Spleen (tissue), 11 donors: ENCODE results near the gene MST1. TPM values are rescaled to one million over a fixed set of nuclear protein-coding genes. Genes with fewer than 3 reads are reported as not detected.

ENCODE experiments used
- DNase-seq: peaks from one replicate; pipeline ENCODE4 v3.0.0-alpha.2; 2020
- H3K27ac ChIP-seq, 8 donors: fragments of 200-600 bp; sonication (generic) in 7 of 8; 1 replicate in 4 of 8; 2 replicates in 4 of 8; pipeline versions ENCODE4 v1.5.0 to v1.8.0; 2016 to 2021; ENCODE audit warnings: inconsistent platforms in 4 of 8, mild to moderate bottlenecking in 4 of 8, moderate library complexity in 1 of 8
- H3K27me3 ChIP-seq, 7 donors: fragments of 200-600 bp; sonication (generic) in 6 of 7; replicated peaks in 1 of 7; 1 replicate in 4 of 7; 2 replicates in 3 of 7; pipeline versions ENCODE4 v1.5.0 to v1.8.0; 2016 to 2021; ENCODE audit warnings: inconsistent platforms in 3 of 7, mild to moderate bottlenecking in 1 of 7
- H3K36me3 ChIP-seq, 6 donors: fragments of 200-600 bp; sonication (generic) in 5 of 6; 1 replicate in 4 of 6; 2 replicates in 2 of 6; pipeline versions ENCODE4 v1.5.0 to v1.8.0; 2016 to 2021; ENCODE audit warnings: inconsistent platforms in 2 of 6
- H3K4me1 ChIP-seq, 6 donors: fragments of 200-600 bp; sonication (generic) in 5 of 6; 1 replicate in 3 of 6; 2 replicates in 3 of 6; pipeline versions ENCODE4 v1.5.0 to v1.8.0; 2016 to 2021; ENCODE audit warnings: inconsistent platforms in 3 of 6
- H3K4me3 ChIP-seq, 8 donors: fragments of 200-600 bp; sonication (generic) in 7 of 8; 1 replicate in 4 of 8; 2 replicates in 4 of 8; pipeline versions ENCODE4 v1.5.0 to v1.8.0; 2016 to 2021; ENCODE audit warnings: inconsistent platforms in 4 of 8, mild to moderate bottlenecking in 4 of 8, moderate library complexity in 2 of 8
- H3K9me3 ChIP-seq, 8 donors: fragments of 200-600 bp; sonication (generic) in 7 of 8; 1 replicate in 4 of 8; 2 replicates in 4 of 8; pipeline versions ENCODE4 v1.5.0 to v1.8.0; 2016 to 2021; ENCODE audit warnings: inconsistent platforms in 4 of 8
- POLR2A ChIP-seq, 3 donors: fragments of 450-650 bp; IDR thresholded peaks; one replicate each; pipeline ENCODE4 v1.5.1; 2017; ENCODE audit warnings: antibody characterized with exemption in 3 of 3, mild to moderate bottlenecking in 1 of 3
- POLR2AphosphoS5 ChIP-seq, 3 donors: sonication (generic); formaldehyde crosslinking; IDR thresholded peaks; one replicate each; pipeline ENCODE4 v1.5.1; 2017; ENCODE audit warnings: antibody characterized with exemption in 3 of 3
- WGBS, 5 donors: extraction: QIAGEN DNeasy Blood & Tissue Kit in 3 of 5; methylation state at CpG; one replicate each; pipeline versions ENCODE4 v1.1.5 to v1.1.7; 2013 to 2018; 5-methylcytosine and 5-hydroxymethylcytosine counted together
- intact Hi-C: fragments of 100-400 bp; cut with DNase I; formaldehyde crosslinking; loops from one replicate; pipeline ENCODE4 v1.15.0; 2023; ENCODE audit warnings: low total_unique reads
- polyA plus RNA-seq, 3 donors: library from polyadenylated mRNA; stranded (reverse); fragments of 200-250 nt; gene quantifications; one replicate each; pipeline ENCODE4 v1.2.1, GENCODE V29; 2013
- total RNA-seq, 7 donors: library from RNA; depleted of rRNA in 3 of 7; stranded (reverse); fragments of >200 nt in 3 of 7; fragmentation: NEBNext Ultra II Directional in 4 of 7; extraction: Animal tissue kit (Norgen Biotek cat#: 25700) in 4 of 7; gene quantifications; one replicate each; pipeline versions ENCODE4 v1.1.0 to v1.2.1, GENCODE V29; 2016 to 2021
- TF ChIP-seq, protein P1 (sequence below), 11 experiments: fragments of 200-600 bp in 7 of 11; fragments of 450-650 bp in 4 of 11; sonication (generic) in 4 of 11; IDR thresholded peaks in 8 of 11; conservative IDR thresholded peaks in 3 of 11; 1 replicate in 7 of 11; 2 replicates in 4 of 11; pipeline versions ENCODE4 v1.4.0 to v1.8.0; 2016 to 2021; ENCODE audit warnings: antibody characterized with exemption in 11 of 11, inconsistent platforms in 4 of 11, mild to moderate bottlenecking in 1 of 11
- donor health status: healthy with polysubstance abuse.
- donor health status: DM: no; HTN: no; CAD: no; lungs with moderate emphysema.
- donor health status: DM: no; HTN: no; CAD: no.
- donor health status: Bipolar disorder and iron deficiency.
- donor health status: healthy.
- donor health status: DM: no; HTN: no; CAD: no.
- donor health status: DM: yes; HTN: yes; CAD: no.

MST1 gene
- total and polyA plus RNA-seq, 10 donors, result 17.0 to 65.8 (median 23.6) TPM

DNA sequence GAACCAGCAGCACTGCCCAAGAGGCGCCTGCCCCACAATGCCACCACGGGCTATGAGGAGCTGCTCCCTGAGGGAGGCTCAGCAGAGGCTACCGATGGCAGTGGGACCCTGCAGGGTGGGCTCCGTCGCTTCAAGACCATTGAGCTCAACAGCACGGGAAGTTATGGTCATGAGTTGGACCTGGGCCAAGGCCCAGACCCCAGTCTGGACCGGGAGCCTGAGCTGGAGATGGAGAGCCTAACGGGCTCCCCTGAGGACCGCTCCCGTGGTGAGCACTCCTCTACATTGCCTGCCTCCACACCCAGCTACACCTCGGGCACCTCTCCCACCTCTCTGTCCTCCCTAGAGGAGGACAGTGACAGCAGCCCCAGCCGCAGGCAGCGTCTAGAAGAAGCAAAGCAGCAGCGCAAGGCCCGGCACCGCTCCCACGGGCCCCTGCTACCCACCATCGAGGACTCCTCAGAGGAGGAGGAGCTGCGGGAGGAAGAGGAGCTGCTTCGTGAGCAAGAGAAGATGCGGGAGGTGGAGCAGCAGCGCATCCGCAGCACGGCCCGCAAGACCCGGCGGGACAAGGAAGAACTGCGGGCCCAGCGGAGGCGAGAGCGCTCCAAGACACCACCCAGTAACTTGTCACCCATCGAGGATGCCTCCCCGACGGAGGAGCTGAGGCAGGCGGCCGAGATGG lies 36.9 kb downstream of the MST1 start:
- 88 to 92% (median 91%) methylated on average over 32 to 36 of the region's 36 CpGs for WGBS, 5 donors
- Histone ChIP-seq H3K4me1 (no peaks in the 10 kb centered on the region), H3K4me3 (no peak overlapping the region), H3K36me3 (no peaks in the 10 kb centered on the region), H3K27me3 (peaks cover 0 to 10% (median 0%) of the 10 kb centered on the region in 7 donors), H3K9me3 (no peaks in the 10 kb centered on the region), H3K27ac (no peak overlapping the region)
- TF ChIP-seq, protein P1, sequence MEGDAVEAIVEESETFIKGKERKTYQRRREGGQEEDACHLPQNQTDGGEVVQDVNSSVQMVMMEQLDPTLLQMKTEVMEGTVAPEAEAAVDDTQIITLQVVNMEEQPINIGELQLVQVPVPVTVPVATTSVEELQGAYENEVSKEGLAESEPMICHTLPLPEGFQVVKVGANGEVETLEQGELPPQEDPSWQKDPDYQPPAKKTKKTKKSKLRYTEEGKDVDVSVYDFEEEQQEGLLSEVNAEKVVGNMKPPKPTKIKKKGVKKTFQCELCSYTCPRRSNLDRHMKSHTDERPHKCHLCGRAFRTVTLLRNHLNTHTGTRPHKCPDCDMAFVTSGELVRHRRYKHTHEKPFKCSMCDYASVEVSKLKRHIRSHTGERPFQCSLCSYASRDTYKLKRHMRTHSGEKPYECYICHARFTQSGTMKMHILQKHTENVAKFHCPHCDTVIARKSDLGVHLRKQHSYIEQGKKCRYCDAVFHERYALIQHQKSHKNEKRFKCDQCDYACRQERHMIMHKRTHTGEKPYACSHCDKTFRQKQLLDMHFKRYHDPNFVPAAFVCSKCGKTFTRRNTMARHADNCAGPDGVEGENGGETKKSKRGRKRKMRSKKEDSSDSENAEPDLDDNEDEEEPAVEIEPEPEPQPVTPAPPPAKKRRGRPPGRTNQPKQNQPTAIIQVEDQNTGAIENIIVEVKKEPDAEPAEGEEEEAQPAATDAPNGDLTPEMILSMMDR (IDR thresholded peaks at IDR 0.05 in 8 of 11, conservative IDR thresholded peaks at IDR 0.05 in 3 of 11), result no peak
- no peak for TF ChIP-seq POLR2A (IDR thresholded peaks at IDR 0.05)
- TF ChIP-seq POLR2AphosphoS5 (IDR thresholded peaks at IDR 0.05), result no peak
- intact Hi-C loops, result no loop called here
- DNase-seq, result no peak

DNA sequence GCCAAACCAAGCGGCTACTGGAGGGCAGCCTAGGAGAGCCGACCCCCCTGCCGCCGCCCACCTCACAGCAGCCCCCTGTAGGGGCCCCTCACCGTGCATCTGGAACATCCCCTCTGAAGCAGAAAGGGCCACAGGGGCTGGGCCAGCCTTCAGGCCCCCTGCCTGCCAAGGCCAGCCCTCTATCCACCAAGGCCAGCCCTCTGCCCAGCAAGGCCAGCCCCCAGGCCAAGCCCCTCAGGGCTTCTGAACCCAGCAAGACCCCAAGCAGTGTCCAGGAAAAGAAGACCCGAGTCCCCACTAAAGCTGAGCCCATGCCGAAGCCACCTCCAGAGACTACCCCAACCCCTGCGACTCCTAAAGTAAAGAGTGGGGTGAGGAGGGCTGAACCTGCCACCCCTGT lies 38.6 kb downstream of the MST1 start:
- intact Hi-C loops, result no loop called here
- Histone ChIP-seq H3K4me3 (no peak overlapping the region), H3K4me1 (no peaks in the 10 kb centered on the region), H3K27me3 (no peaks in the 10 kb centered on the region), H3K9me3 (no peaks in the 10 kb centered on the region), H3K27ac (no peak overlapping the region), H3K36me3 (no peaks in the 10 kb centered on the region)
- DNase-seq, result no peak
- TF ChIP-seq, protein P1 (IDR thresholded peaks at IDR 0.05 in 8 of 11, conservative IDR thresholded peaks at IDR 0.05 in 3 of 11), result no peak
- TF ChIP-seq POLR2A (IDR thresholded peaks at IDR 0.05), result no peak
- no peak for TF ChIP-seq POLR2AphosphoS5 (IDR thresholded peaks at IDR 0.05)
- WGBS, 5 donors, result 73 to 89% (median 76%) methylated on average over 5 to 8 of the region's 8 CpGs

DNA sequence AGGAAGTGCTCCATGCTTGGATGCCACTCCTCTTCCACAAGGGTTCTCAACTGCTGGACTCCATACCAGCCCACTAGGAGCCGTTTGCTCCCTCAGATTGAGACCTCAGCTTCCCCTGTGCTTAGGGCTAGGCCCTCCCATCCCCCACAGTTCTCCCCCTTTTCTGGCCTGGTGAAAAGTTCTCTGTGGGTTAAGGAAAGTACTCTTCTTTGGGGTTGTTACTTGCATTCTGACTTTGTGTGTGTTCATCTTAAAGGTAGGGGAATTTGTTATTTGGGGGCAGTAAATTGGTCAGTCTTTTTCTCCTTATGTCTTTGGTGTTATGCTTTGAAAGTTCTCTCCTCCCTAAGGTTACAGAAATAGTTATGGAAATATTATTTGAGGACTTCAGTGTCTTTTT lies 39.1 kb downstream of the MST1 start:
- intact Hi-C loops, result no loop called here
- 57 to 64% (median 63%) methylated on average over 1 of the region's 1 CpG for WGBS, 5 donors

DNA sequence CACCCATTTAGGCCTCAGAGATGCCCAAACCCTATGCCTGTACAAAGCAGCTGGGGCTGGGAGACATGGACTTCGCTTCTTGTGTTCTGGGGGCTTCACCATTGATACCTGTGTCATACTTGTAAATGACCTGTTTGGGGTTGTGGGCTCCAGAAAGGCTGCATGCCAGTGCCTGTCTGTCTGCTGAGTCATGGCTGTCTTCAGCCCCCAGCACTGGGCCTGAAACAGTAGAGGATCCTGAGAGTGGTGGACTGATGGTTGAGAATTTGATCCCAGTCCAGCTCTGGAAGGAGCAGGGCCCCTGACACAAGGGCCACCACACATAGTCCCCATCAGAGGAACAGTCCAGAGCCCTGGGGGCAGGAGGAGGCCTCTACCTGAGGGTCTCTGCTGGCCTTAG lies 39.7 kb downstream of the MST1 start:
- WGBS, 5 donors, result 82 to 100% (median 92%) methylated on average over 1 of the region's 1 CpG
- intact Hi-C loops, result no loop called here
- TF ChIP-seq, protein P1 (IDR thresholded peaks at IDR 0.05 in 8 of 11, conservative IDR thresholded peaks at IDR 0.05 in 3 of 11), result no peak
- TF ChIP-seq POLR2A (IDR thresholded peaks at IDR 0.05), result no peak
- TF ChIP-seq POLR2AphosphoS5 (IDR thresholded peaks at IDR 0.05), result no peak
- no peaks in the 10 kb centered on the region for H3K27me3 ChIP-seq
- no peaks in the 10 kb centered on the region for H3K4me1 ChIP-seq
- no peak overlapping the region for H3K4me3 ChIP-seq
- DNase-seq, result no peak
- H3K36me3 ChIP-seq, result no peaks in the 10 kb centered on the region
- no peaks in the 10 kb centered on the region for H3K9me3 ChIP-seq
- no peak overlapping the region for H3K27ac ChIP-seq

More for the DNA sequence above, 39.1 kb downstream of the MST1 start:
- no peak for DNase-seq
- Histone ChIP-seq H3K27ac (no peak overlapping the region), H3K9me3 (no peaks in the 10 kb centered on the region), H3K36me3 (no peaks in the 10 kb centered on the region), H3K27me3 (no peaks in the 10 kb centered on the region), H3K4me1 (no peaks in the 10 kb centered on the region), H3K4me3 (no peak overlapping the region)
- no peak for TF ChIP-seq POLR2A (IDR thresholded peaks at IDR 0.05)
- no peak for TF ChIP-seq POLR2AphosphoS5 (IDR thresholded peaks at IDR 0.05)
- TF ChIP-seq, protein P1 (IDR thresholded peaks at IDR 0.05 in 8 of 11, conservative IDR thresholded peaks at IDR 0.05 in 3 of 11), result no peak
